Islet of Langerhans (tissue), 1 donor: Measurements from ENCODE around the gene KRTAP2-1.
"Not testable (repeated sequence)": the region's sequence is repeated elsewhere in the genome, so short reads cannot be mapped to it uniquely, and the experiment has no call there.

ENCODE experiments used
- FAIRE-seq: peaks from one replicate; lab custom pipeline; 2011; peaks lifted over from hg19 to GRCh38; lab: Jason Lieb, UNC

KRTAP2-1 gene

DNA sequence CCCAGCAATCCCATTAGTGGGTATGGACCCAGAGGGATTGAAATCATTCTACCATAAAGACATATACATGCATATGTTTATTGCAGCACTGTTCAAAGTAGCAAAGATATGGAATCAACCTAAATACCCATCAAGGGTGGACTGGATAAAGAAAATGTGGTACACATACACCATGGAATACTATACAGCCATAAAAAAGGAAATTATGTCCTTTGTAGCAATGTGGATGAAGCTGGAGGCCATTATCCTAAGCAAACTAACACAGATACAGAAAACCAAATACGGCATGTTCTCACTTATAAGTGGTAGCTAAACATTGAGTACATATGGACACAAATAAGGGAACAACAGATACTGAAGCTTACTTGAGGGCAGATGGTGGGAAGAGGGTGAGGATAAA lies 10.4 kb upstream of the KRTAP2-1 start:
- FAIRE-seq, result no peak

GRCh38 chr17:41055130-41055529 lies 8.0 kb upstream of the KRTAP2-1 start, which contains the start of gene KRTAP2-2:
Gene KRTAP2-2, minus strand, starts transcription at chr17:41055230. Its CDS starts 19 bp downstream, at chr17:41055211.
- FAIRE-seq, result not testable (repeated sequence)

- not testable (repeated sequence) for FAIRE-seq
These were observed 7.4 kb upstream of the KRTAP2-1 start for GRCh38 chr17:41054556-41054955.

GRCh38 chr17:41054025-41054424 lies 6.9 kb upstream of the KRTAP2-1 start:
- FAIRE-seq, result no peak

DNA sequence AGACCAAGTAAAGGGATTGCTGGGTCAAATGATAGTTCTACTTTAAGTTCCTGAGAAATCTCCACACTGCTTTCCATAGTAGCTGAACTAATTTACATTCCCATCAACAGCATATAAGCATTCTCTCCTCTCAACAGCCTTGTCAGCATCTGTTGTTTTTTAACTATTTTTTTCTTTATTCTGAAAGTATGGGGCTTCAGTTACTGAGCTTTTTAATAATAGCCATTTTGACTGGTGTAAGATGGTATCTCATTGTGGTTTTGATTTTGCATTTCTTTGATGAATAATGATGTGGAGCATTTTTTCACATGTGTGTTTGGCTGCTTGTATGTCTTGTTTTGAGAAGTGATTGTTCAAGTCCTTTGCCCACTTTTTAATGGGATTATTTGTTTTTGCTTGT lies 5.5 kb upstream of the KRTAP2-1 start:
- FAIRE-seq, result no peak

GRCh38 chr17:41049110-41049509 lies 2.0 kb upstream of the KRTAP2-1 start:
- FAIRE-seq, result no peak

GRCh38 chr17:41048441-41048840 lies 1.3 kb upstream of the KRTAP2-1 start:
- no peak for FAIRE-seq

DNA sequence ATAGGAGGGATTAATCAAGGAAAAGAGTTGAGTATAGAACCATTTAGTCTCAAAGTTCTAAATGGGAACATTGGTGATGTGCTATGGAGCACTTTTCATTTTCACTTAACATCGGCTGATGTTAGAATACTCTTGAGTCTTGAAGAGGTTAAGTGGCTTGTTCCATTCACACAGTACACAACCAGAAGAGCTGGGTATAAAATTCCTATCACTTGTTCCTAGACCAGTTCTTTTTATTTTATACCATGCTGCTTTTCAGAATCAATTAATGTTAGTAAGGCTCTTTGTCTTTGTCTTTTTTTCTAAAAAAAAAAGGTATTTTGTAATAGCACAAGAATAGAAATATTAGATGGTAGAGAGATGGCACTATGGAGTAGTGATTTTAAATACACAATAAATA lies 4.2 kb downstream of the KRTAP2-1 start:
- no peak for FAIRE-seq

DNA sequence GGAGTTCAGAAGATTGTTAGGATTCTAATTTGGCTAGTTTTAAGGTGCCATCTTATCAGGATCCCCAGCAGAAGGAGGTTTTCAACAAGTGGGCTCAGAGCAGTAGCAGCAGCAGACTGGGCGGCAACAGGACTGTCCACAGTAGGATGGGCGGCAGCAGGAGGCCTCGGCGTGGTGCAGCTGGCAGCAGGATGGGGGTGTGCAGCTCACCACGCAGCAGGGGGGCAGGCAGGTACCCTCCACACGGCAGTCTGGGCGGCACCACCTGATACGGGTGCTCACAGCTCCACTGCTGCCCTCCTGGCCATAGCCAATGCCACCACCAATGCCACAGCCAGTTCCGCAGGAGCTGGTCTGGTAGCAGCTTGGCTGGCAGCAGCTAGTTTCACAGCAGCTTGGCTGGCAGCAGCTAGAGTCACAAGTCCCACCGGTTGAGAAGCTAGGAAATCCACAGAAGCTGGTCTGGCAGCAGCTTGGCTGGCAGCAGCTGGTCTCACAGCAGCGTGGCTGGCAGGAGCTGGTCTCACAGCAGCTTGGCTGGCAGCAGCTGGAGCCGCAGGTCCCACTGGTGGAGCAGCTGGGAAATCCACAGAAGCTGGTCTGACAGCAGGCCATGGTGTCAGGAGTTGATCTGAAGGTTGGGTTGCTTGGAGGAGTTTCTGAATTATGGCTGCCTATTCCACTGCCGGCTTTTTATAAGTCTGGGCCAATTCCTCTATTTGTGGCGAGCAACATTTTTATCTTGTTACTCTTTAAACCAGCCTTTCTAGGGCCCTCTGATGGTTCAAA lies 6.1 kb downstream of the KRTAP2-1 start, which contains the start of gene KRTAP1-1:
KRTAP1-1 (minus strand) TSS at position 668 of the 789 bp plus-strand sequence; CDS start at position 615, 53 bp downstream.
- not testable (repeated sequence) for FAIRE-seq

DNA sequence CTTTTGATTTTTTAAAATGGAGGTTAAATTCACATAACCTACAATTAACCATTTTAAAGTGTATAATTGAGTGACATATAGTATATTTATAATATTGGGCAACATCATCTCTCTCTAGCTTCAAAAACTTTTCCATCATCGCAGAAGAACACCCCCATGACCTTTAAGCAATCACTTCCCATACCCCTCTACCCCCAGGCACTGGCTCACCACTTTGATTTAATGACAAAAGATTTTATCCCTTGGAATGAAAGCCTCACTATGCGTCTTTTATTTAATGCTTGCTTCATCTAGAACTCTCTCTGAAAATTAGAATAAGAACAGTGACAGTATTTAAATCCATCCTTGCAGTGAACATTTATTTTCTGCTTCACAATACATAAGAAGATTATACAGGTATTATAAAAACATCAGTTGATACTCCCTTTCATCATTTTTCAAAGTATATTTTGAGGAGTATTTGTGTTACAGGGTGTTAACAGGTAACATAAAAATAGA lies 9.2 kb downstream of the KRTAP2-1 start:
- no peak for FAIRE-seq

GRCh38 chr17:41034346-41034935 lies 12.7 kb downstream of the KRTAP2-1 start, which contains the start of gene KRTAP1-3:
Gene KRTAP1-3, minus strand, starts transcription at chr17:41034874. Its CDS starts 53 bp downstream, at chr17:41034821.
- not testable (repeated sequence) for FAIRE-seq

DNA sequence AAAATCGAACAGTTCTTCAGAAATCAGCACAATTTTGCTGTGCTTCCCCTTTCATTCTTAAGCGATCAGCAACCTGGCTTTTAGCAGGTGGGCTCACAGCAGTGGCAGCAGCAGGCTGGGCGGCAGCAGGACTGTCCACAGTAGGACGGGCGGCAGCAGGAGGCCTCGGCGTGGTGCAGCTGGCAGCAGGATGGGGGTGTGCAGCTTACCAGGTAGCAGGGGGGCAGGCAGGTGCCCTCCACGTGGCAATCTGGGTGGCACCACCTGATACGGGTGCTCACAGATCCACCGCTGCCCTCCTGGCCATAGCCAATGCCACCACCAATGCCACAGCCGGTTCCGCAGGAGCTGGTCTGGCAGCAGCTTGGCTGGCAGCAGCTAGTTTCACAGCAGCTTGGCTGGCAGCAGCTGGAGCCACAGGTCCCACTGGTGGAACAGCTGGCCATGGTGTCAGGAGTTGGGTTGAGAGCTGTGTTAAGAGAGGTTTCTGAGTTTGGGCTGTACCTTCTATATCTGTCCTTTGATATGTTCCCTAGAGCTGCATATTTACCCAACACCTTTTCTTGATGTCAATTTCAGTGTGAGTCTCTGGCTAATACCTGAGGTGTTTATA lies 17.4 kb downstream of the KRTAP2-1 start, which contains the start of gene KRTAP1-4:
KRTAP1-4 (minus strand) TSS at position 563 of the 613 bp plus-strand sequence; CDS start at position 446, 117 bp downstream.
- no peak for FAIRE-seq

- FAIRE-seq, result no peak
These were observed 20.2 kb downstream of the KRTAP2-1 start, which contains the start of gene KRTAP1-5 for GRCh38 chr17:41026715-41027471. Gene KRTAP1-5, minus strand, starts transcription at chr17:41027208. Its CDS starts 53 bp downstream, at chr17:41027155.

DNA sequence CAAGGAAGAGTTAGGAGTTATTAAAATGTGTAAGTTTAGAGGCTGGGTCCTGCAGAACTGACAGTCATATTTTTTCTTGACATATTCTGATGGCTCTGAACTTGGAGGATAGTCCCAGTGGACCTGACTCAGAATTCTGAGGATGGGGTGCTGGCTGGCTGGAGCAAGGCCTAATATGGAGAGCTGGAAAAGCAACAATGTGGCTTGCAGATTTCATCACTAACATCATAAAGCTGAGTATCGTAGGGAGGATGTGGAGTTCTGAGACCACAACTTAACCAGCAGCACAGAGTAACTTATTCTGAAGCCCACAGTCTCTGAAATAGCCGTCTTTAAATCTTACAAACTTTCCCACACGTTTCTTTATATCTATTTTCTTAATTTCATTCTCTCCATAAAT lies 22.4 kb downstream of the KRTAP2-1 start:
- FAIRE-seq, result no peak

DNA sequence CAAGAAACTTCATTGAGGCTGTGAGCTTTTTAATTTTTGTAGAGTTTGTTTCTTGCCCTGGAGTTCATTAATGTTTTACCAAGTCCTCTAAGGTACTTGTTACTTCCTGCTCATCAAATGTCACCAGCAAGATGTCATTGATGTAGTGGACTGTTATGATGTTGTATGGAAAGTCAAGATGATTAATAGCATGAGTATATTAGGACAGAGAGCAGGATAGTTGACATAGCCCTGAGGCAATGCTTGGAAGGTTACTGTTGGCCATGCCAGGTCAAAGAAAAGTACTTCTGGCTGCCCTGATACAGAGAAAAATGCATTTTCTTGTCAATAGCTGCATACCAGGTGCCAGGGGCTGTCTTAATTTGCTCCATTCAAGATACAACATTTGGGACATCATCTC lies 26.8 kb downstream of the KRTAP2-1 start:
- FAIRE-seq, result no peak

GRCh38 chr17:41019415-41019814 lies 27.7 kb downstream of the KRTAP2-1 start:
- no peak for FAIRE-seq

DNA sequence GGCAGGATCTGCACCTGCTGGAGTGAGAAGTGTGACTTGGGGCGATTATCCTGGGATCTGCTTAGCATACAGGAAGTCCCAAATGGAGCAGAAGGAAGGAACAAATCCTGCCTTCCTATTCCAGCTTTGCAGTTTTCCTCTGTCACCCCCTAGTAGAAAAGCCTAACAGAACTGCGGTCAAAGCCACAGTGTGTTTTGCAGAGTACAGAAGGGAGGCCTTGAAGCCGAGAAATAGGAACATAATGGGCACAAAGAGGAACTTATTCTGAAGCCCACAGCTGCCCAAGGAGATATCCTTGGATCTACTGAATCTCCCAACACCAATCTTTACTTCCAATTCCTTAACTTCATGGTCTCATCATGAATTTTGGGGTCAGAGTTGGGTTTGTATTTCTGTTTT lies 28.6 kb downstream of the KRTAP2-1 start:
- FAIRE-seq, result no peak

- FAIRE-seq, result no peak
These were observed 30.4 kb downstream of the KRTAP2-1 start for GRCh38 chr17:41016578-41017215.

DNA sequence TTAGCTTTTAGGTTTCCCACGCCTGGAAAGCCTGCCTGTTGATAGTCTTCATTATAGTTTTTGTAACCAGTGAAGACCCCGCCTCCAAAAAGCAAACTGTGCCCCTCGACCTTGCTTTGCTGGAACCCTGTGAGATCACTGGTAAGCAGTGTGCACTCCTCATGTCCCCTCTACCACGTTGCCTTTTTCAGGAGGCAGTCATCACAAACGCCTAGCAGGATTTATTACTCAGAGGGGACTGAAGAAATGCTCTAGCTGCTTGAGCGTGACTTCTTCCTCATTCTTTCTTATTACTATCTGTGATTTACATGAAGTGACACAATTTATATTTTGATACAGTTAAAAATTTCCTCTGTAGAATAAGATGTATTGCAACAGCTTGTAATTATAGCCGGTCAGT lies 31.7 kb downstream of the KRTAP2-1 start:
- no peak for FAIRE-seq

- no peak for FAIRE-seq
These were observed 33.5 kb downstream of the KRTAP2-1 start for GRCh38 chr17:41013606-41014005.

DNA sequence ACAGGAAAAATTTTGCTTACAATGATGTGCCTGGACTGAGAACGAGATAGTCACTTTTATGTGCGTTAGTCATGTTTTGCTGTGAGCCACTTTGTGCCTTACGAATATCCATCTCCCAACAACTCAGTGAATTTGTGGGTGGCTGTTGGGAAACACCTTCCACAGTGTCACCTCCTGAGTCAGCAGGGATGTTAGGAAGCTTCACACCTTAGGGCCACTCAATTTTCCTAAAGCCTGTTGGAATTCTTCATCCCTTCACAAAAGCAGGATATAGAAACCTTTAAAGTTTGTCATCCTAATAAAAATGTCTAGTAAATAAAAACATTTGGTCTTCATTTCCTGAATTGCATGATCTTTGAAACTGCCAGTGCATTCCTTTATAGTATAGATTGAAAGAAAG lies 33.9 kb downstream of the KRTAP2-1 start:
- no peak for FAIRE-seq
